GM12878 (cell line): ENCODE data around the gene TTLL11. TPM values are rescaled to one million over a fixed set of nuclear protein-coding genes. Genes with fewer than 3 reads are reported as not detected.

Experiments used
- ATAC-seq: fragments of 200-7000 bp; cut with Tn5 transposase; 3 replicates; pipeline ENCODE4 v1.9.1; 2020; ENCODE audit warnings: mild to moderate bottlenecking, moderate library complexity
- BruUV-seq: library from RNA; stranded (reverse); fragments of 400-500 nt; replicated peaks from 2 replicates; lab custom pipeline; 2021; lab: Mats Ljungman, UMichigan
- CTCF ChIA-PET: fragments of 300-600 bp; sonication (Branson Sonifier 250); formaldehyde crosslinking; extraction: SDS; loops from one replicate; lab custom pipeline; 2021; ENCODE audit warnings: inconsistent platforms; lab: Yijun Ruan, JAX
- POLR2A ChIA-PET: fragments of 350-600 bp; formaldehyde crosslinking; extraction: SDS; loops from one replicate; lab custom pipeline; 2021; ENCODE audit warnings: inconsistent platforms; lab: Charles Lee
- RAD21 ChIA-PET: fragments of 300-600 bp; sonication (Branson Sonifier 250); formaldehyde crosslinking; loops from one replicate; lab custom pipeline; 2023; ENCODE audit warnings: antibody characterized with exemption; ENCODE audit not compliant: unreplicated experiment; lab: Charles Lee
- SMC1A ChIA-PET: fragments of 300-600 bp; sonication (Branson Sonifier 250); formaldehyde crosslinking; loops from one replicate; lab custom pipeline; 2023; ENCODE audit not compliant: unreplicated experiment, uncharacterized antibody; lab: Charles Lee
- DNase-seq: peaks from one replicate; pipeline ENCODE4 v3.0.0-alpha.2; 2011; ENCODE audit warnings: low read depth, low spot score
- FAIRE-seq: peaks from 3 replicates; lab custom pipeline; 2011; peaks lifted over from hg19 to GRCh38; lab: Jason Lieb, UNC
- H2AFZ ChIP-seq: 2 replicates; pipeline ENCODE4 v1.6.0; 2011; ENCODE audit warnings: low read depth, low read length, control low read depth; ENCODE audit not compliant: control insufficient read depth
- H3K27ac ChIP-seq: 2 replicates; pipeline ENCODE4 v1.5.1; 2011; ENCODE audit warnings: control low read depth; ENCODE audit not compliant: control insufficient read depth, insufficient read depth
- H3K27me3 ChIP-seq, 2 experiments: replicated peaks in 1 of 2; 2 replicates each; pipeline versions ENCODE4 v1.6.0 to v1.6.1; 2011; ENCODE audit warnings: low read length in 1 of 2; ENCODE audit not compliant: control insufficient read depth in 2 of 2, insufficient read depth in 2 of 2
- H3K36me3 ChIP-seq, 2 experiments: 2 replicates each; pipeline ENCODE4 v1.5.1; 2011; ENCODE audit warnings: low read length in 1 of 2; ENCODE audit not compliant: control insufficient read depth in 2 of 2, insufficient read depth in 2 of 2
- H3K4me1 ChIP-seq: 2 replicates; pipeline ENCODE4 v1.6.1; 2011; ENCODE audit warnings: mild to moderate bottlenecking, low read length, moderate library complexity, mixed read lengths; ENCODE audit not compliant: control insufficient read depth, insufficient read depth
- H3K4me2 ChIP-seq: 2 replicates; pipeline ENCODE4 v1.6.0; 2011; ENCODE audit warnings: control low read depth; ENCODE audit not compliant: control insufficient read depth, insufficient read depth
- H3K4me3 ChIP-seq: fragments of 200-600 bp; sonication (generic); 2 replicates; pipeline ENCODE4 v1.5.1; 2016
- H3K79me2 ChIP-seq: 2 replicates; pipeline ENCODE4 v1.6.0; 2011; ENCODE audit warnings: low read length; ENCODE audit not compliant: control insufficient read depth, insufficient read depth
- H3K9ac ChIP-seq: 2 replicates; pipeline ENCODE4 v1.8.0; 2011; ENCODE audit warnings: low read length, control low read depth, mixed read lengths; ENCODE audit not compliant: control insufficient read depth, insufficient read depth
- H3K9me3 ChIP-seq: replicated peaks from 3 replicates; pipeline ENCODE4 v1.5.1; 2011; ENCODE audit warnings: mild to moderate bottlenecking, low read length; ENCODE audit not compliant: control insufficient read depth, insufficient read depth
- H4K20me1 ChIP-seq: 2 replicates; pipeline ENCODE4 v1.6.0; 2011; ENCODE audit not compliant: control insufficient read depth, insufficient read depth
- CBX5 ChIP-seq: sonication (generic); IDR thresholded peaks from 2 replicates; pipeline ENCODE4 v1.6.1; 2016; ENCODE audit warnings: low read depth, moderate library complexity, mild to moderate bottlenecking, inconsistent platforms
- DPF2 ChIP-seq: fragments of 450-650 bp; IDR thresholded peaks from 2 replicates; pipeline ENCODE4 v1.6.1; 2017; ENCODE audit warnings: mild to moderate bottlenecking
- ETV6 ChIP-seq, 2 experiments: fragments of 450-650 bp in 1 of 2; IDR thresholded peaks in 1 of 2; conservative IDR thresholded peaks in 1 of 2; 2 replicates each; pipeline ENCODE4 v1.6.1; 2014; ENCODE audit warnings: antibody characterized with exemption in 1 of 2, borderline replicate concordance in 1 of 2, low read depth in 1 of 2, mild to moderate bottlenecking in 1 of 2, moderate library complexity in 1 of 2
- FOXM1 ChIP-seq: IDR thresholded peaks from 2 replicates; pipeline ENCODE4 v1.6.1; 2012; ENCODE audit warnings: low read depth, mild to moderate bottlenecking, inconsistent platforms, low read length, moderate library complexity
- MEF2A ChIP-seq: IDR thresholded peaks from 2 replicates; pipeline ENCODE4 v1.6.1; 2011; ENCODE audit warnings: low read depth, mild to moderate bottlenecking, low read length, moderate library complexity; ENCODE audit not compliant: insufficient read depth
- NFXL1 ChIP-seq: fragments of 450-650 bp; IDR thresholded peaks from 2 replicates; pipeline ENCODE4 v1.6.1; 2017; ENCODE audit warnings: antibody characterized with exemption, mild to moderate bottlenecking, borderline replicate concordance
- SREBF2 ChIP-seq: IDR thresholded peaks from 2 replicates; pipeline ENCODE4 v1.6.1; 2012; ENCODE audit warnings: mild to moderate bottlenecking, low read length
- TCF7 ChIP-seq: IDR thresholded peaks from 2 replicates; pipeline ENCODE4 v1.6.1; 2014; ENCODE audit warnings: antibody characterized with exemption, borderline replicate concordance
- WGBS: methylation state at CpG from one replicate; pipeline ENCODE4 v1.1.6; 2016; ENCODE audit warnings: low lambda C conversion rate; ENCODE audit not compliant: insufficient replicate concordance, insufficient coverage; ENCODE audit errors: missing lambda C conversion rate; 5-methylcytosine and 5-hydroxymethylcytosine counted together
- in situ Hi-C: fragments of 300-500 bp; cut with MboI; formaldehyde crosslinking; loops from 9 replicates; pipeline ENCODE4 v1.14.3; 2018; ENCODE audit warnings: mixed read lengths
- intact Hi-C: fragments of 100-400 bp; cut with micrococcal nuclease; formaldehyde crosslinking; loops from one replicate; pipeline ENCODE4 v1.14.2; 2022; ENCODE audit not compliant: unreplicated experiment
- polyA plus RNA-seq, 11 experiments: library from polyadenylated mRNA; depleted of rRNA in 4 of 11; unstranded in 6 of 11; stranded (reverse) in 5 of 11; fragments of >200 nt; fragmentation: Nextera tagmentation in 4 of 11; fragmentation: Illumina TruSeq in 1 of 11; extraction: Ambion mirVana in 4 of 11; extraction: Trizol in 1 of 11; gene quantifications; 1 replicate in 1 of 11; 2 replicates in 10 of 11; pipeline versions ENCODE4 v1.2.1 to v1.2.3, GENCODE V29; 2011 to 2016; ENCODE audit warnings: inconsistent platforms in 2 of 11, missing spikeins in 2 of 11, low read depth in 1 of 11
- total RNA-seq, 4 experiments: library from RNA; depleted of rRNA in 3 of 4; stranded (reverse); fragments of >200 nt in 3 of 4; fragmentation: Illumina TruSeq in 1 of 4; extraction: Trizol in 1 of 4; gene quantifications; 2 replicates each; pipeline versions ENCODE4 v1.2.1 to v1.2.3, GENCODE V29; 2013 to 2021
- TF ChIP-seq, protein P1 (sequence below): IDR thresholded peaks from 2 replicates; pipeline ENCODE4 v1.6.1; 2012; ENCODE audit warnings: mild to moderate bottlenecking, low read depth, low read length
- TF ChIP-seq, protein P2 (sequence below): fragments of 450-650 bp; IDR thresholded peaks from 2 replicates; pipeline ENCODE4 v1.6.1; 2017; ENCODE audit warnings: mild to moderate bottlenecking, moderate library complexity

TTLL11 gene
- total and polyA plus RNA-seq, 10 of the 15 experiments (the other 5 are each of a cell fraction or from before 2014, with no cell fraction given): 1.2 to 3.7 (median 2.9) TPM

DNA sequence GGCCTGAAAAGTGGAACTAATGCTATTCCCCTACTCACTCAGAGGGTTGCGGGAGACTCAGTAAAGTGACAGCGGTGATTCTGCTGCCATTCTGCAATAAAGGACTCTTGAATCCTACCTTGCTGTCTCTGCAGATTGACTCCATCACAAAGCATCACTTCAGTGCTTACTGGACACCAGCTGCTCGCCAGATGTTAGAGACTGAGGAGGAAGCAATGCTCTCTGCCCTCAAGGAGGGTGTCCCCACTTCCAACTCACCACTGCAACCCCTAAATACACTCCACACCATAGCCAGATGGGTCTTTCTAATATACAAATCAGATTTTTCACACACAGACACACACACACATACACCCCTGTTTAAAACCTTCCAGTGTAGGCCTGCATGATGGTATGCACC is 21.4 kb downstream of the TTLL11 start:
- CTCF ChIA-PET: interaction anchor here (0.9 to 2.1 kb wide), 2 partner anchors 13 to 26 kb away, joined by 3 to 9 read pairs; no protein-coding TSS in a partner anchor
- SMC1A ChIA-PET: interaction anchor here (0.6 kb wide), 1 partner anchor 51 kb away, joined by 4 read pairs; no protein-coding TSS in a partner anchor
- in situ Hi-C loops: no loop called here
- Histone ChIP-seq H2AFZ (no peak overlapping the region), H3K27ac (no peak overlapping the region), H3K79me2 (no peaks in the 10 kb centered on the region), H3K27me3 (no peaks in the 10 kb centered on the region), H3K36me3 (no peaks in the 10 kb centered on the region), H3K4me2 (no peak overlapping the region), H3K4me3 (no peak overlapping the region), H3K9ac (no peak overlapping the region), H3K4me1 (no peaks in the 10 kb centered on the region), H4K20me1 (no peaks in the 10 kb centered on the region), H3K9me3 (peaks cover 1% of the 10 kb centered on the region; the same call in 1 of the 3 replicates)
- TF ChIP-seq SREBF2: no peak
- TF ChIP-seq, protein P1, sequence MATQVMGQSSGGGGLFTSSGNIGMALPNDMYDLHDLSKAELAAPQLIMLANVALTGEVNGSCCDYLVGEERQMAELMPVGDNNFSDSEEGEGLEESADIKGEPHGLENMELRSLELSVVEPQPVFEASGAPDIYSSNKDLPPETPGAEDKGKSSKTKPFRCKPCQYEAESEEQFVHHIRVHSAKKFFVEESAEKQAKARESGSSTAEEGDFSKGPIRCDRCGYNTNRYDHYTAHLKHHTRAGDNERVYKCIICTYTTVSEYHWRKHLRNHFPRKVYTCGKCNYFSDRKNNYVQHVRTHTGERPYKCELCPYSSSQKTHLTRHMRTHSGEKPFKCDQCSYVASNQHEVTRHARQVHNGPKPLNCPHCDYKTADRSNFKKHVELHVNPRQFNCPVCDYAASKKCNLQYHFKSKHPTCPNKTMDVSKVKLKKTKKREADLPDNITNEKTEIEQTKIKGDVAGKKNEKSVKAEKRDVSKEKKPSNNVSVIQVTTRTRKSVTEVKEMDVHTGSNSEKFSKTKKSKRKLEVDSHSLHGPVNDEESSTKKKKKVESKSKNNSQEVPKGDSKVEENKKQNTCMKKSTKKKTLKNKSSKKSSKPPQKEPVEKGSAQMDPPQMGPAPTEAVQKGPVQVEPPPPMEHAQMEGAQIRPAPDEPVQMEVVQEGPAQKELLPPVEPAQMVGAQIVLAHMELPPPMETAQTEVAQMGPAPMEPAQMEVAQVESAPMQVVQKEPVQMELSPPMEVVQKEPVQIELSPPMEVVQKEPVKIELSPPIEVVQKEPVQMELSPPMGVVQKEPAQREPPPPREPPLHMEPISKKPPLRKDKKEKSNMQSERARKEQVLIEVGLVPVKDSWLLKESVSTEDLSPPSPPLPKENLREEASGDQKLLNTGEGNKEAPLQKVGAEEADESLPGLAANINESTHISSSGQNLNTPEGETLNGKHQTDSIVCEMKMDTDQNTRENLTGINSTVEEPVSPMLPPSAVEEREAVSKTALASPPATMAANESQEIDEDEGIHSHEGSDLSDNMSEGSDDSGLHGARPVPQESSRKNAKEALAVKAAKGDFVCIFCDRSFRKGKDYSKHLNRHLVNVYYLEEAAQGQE: no peak
- TF ChIP-seq NFXL1: no peak
- no peak for TF ChIP-seq CBX5
- no peak for TF ChIP-seq MEF2A
- TF ChIP-seq DPF2: no peak
- TF ChIP-seq, protein P2, sequence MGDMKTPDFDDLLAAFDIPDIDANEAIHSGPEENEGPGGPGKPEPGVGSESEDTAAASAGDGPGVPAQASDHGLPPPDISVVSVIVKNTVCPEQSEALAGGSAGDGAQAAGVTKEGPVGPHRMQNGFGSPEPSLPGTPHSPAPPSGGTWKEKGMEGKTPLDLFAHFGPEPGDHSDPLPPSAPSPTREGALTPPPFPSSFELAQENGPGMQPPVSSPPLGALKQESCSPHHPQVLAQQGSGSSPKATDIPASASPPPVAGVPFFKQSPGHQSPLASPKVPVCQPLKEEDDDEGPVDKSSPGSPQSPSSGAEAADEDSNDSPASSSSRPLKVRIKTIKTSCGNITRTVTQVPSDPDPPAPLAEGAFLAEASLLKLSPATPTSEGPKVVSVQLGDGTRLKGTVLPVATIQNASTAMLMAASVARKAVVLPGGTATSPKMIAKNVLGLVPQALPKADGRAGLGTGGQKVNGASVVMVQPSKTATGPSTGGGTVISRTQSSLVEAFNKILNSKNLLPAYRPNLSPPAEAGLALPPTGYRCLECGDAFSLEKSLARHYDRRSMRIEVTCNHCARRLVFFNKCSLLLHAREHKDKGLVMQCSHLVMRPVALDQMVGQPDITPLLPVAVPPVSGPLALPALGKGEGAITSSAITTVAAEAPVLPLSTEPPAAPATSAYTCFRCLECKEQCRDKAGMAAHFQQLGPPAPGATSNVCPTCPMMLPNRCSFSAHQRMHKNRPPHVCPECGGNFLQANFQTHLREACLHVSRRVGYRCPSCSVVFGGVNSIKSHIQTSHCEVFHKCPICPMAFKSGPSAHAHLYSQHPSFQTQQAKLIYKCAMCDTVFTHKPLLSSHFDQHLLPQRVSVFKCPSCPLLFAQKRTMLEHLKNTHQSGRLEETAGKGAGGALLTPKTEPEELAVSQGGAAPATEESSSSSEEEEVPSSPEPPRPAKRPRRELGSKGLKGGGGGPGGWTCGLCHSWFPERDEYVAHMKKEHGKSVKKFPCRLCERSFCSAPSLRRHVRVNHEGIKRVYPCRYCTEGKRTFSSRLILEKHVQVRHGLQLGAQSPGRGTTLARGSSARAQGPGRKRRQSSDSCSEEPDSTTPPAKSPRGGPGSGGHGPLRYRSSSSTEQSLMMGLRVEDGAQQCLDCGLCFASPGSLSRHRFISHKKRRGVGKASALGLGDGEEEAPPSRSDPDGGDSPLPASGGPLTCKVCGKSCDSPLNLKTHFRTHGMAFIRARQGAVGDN: no peak
- no peak for TF ChIP-seq ETV6 (conservative IDR thresholded peaks at IDR 0.05 in 1 of 2, IDR thresholded peaks at IDR 0.05 in 1 of 2; ENCODE audit: borderline replicate concordance in 1 of 2, low read depth in 1 of 2)
- no peak for TF ChIP-seq FOXM1
- no peak for TF ChIP-seq TCF7
- ATAC-seq: no peak
- no peak for FAIRE-seq
- RAD21 ChIA-PET: no interaction called here
- POLR2A ChIA-PET: no interaction called here
- 67% methylated on average over 3 of the region's 3 CpGs for WGBS
- intact Hi-C loops: no loop called here
- no TSS peak for BruUV-seq
- DNase-seq: no peak
